Bronchial epithelial cell (primary cell): Measurements from ENCODE around the gene AP4E1. TPM values are rescaled to one million over a fixed set of nuclear protein-coding genes. Genes with fewer than 3 reads are reported as not detected.

Experiments
- DNase-seq: peaks from one replicate; pipeline ENCODE4 v3.0.0-alpha.2; 2010; ENCODE audit warnings: low read depth
- FAIRE-seq: peaks from 2 replicates; lab custom pipeline; 2011; peaks lifted over from hg19 to GRCh38; lab: Jason Lieb, UNC
- H3K27me3 ChIP-seq: 2 replicates; pipeline ENCODE4 v1.5.1; 2011; ENCODE audit warnings: low read length; ENCODE audit not compliant: control insufficient read depth, insufficient read depth
- H3K36me3 ChIP-seq: 2 replicates; pipeline ENCODE4 v1.5.1; 2011; ENCODE audit warnings: low read length; ENCODE audit not compliant: control insufficient read depth, insufficient read depth
- H3K4me3 ChIP-seq: 2 replicates; pipeline ENCODE4 v1.5.1; 2011; ENCODE audit warnings: mild to moderate bottlenecking, low read depth, low read length, control low read depth
- CTCF ChIP-seq: IDR thresholded peaks from 2 replicates; pipeline ENCODE4 v1.5.1; 2011; ENCODE audit warnings: mild to moderate bottlenecking, moderate library complexity, low read length, control low read depth, inconsistent platforms; ENCODE audit not compliant: insufficient read depth, severe bottlenecking
- total RNA-seq: library from RNA; depleted of rRNA; stranded (reverse); fragments of >200 nt; gene quantifications from 2 replicates; pipeline ENCODE4 v1.2.1, GENCODE V29; 2014

The AP4E1 gene
- total RNA-seq, 1 donor from 2014 or later, result 18.2 TPM

GRCh38 chr15:51046016-51046415 lies 137.5 kb downstream of the AP4E1 start:
- no peak for TF ChIP-seq CTCF
- no peaks in the 10 kb centered on the region for H3K36me3 ChIP-seq
- H3K4me3 ChIP-seq, result no peak overlapping the region
- no peak for FAIRE-seq
- H3K27me3 ChIP-seq, result no peaks in the 10 kb centered on the region
- DNase-seq, result no peak

GRCh38 chr15:51046799-51047449 lies 138.4 kb downstream of the AP4E1 start:
- FAIRE-seq (no peak), DNase-seq (no peak)
- no peaks in the 10 kb centered on the region for H3K36me3 ChIP-seq
- H3K4me3 ChIP-seq, result no peak overlapping the region
- TF ChIP-seq CTCF, result no peak
- no peaks in the 10 kb centered on the region for H3K27me3 ChIP-seq

GRCh38 chr15:51048308-51048707 lies 139.8 kb downstream of the AP4E1 start:
- DNase-seq, result no peak

GRCh38 chr15:51049081-51049480 lies 140.6 kb downstream of the AP4E1 start:
- no peak for DNase-seq
- TF ChIP-seq CTCF, result no peak
- H3K36me3 ChIP-seq, result no peaks in the 10 kb centered on the region
- FAIRE-seq, result no peak
- no peak overlapping the region for H3K4me3 ChIP-seq
- H3K27me3 ChIP-seq, result no peaks in the 10 kb centered on the region

More at GRCh38 chr15:51048308-51048707, 139.8 kb downstream of the AP4E1 start:
- H3K36me3 ChIP-seq, result no peaks in the 10 kb centered on the region
- FAIRE-seq, result no peak
- no peak overlapping the region for H3K4me3 ChIP-seq
- H3K27me3 ChIP-seq, result no peaks in the 10 kb centered on the region
- no peak for TF ChIP-seq CTCF

- H3K4me3 ChIP-seq, result no peak overlapping the region
- H3K36me3 ChIP-seq, result no peaks in the 10 kb centered on the region
- no peaks in the 10 kb centered on the region for H3K27me3 ChIP-seq
- DNase-seq, result no peak
- no peak for TF ChIP-seq CTCF
- FAIRE-seq, result no peak
Measured at GRCh38 chr15:51051776-51052175, 143.3 kb downstream of the AP4E1 start.

GRCh38 chr15:51053571-51053970 lies 145.1 kb downstream of the AP4E1 start:
- FAIRE-seq, result peak; percentile 66
- Histone ChIP-seq H3K27me3 (no peaks in the 10 kb centered on the region), H3K4me3 (no peak overlapping the region), H3K36me3 (no peaks in the 10 kb centered on the region)
- DNase-seq, result no peak
- no peak for TF ChIP-seq CTCF
